GM23248 (cell line): ENCODE results near the gene CKS1B. TPM values are rescaled to one million over a fixed set of nuclear protein-coding genes. Genes with fewer than 3 reads are reported as not detected.

Experiments used
- DNase-seq: peaks from one replicate; pipeline ENCODE4 v3.0.0-alpha.2; 2015
- H2AFZ ChIP-seq: fragments of 200-600 bp; sonication (generic); 2 replicates; pipeline ENCODE4 v1.6.1; 2016; ENCODE audit warnings: antibody characterized with exemption
- H3F3A ChIP-seq: fragments of 200-600 bp; sonication (generic); 2 replicates; pipeline ENCODE4 v1.6.1; 2016; ENCODE audit warnings: mild to moderate bottlenecking, antibody characterized with exemption, mixed run types; ENCODE audit not compliant: insufficient read depth
- H3K27ac ChIP-seq: fragments of 200-600 bp; sonication (generic); 2 replicates; pipeline ENCODE4 v1.5.1; 2016; ENCODE audit warnings: mild to moderate bottlenecking
- H3K27me3 ChIP-seq: fragments of 200-600 bp; sonication (generic); replicated peaks from 2 replicates; pipeline ENCODE4 v1.6.1; 2016; ENCODE audit warnings: mild to moderate bottlenecking; ENCODE audit not compliant: insufficient read depth
- H3K36me3 ChIP-seq: fragments of 200-600 bp; sonication (generic); 2 replicates; pipeline ENCODE4 v1.6.1; 2016; ENCODE audit warnings: low read depth, mild to moderate bottlenecking
- H3K4me1 ChIP-seq: fragments of 200-600 bp; sonication (generic); 2 replicates; pipeline ENCODE4 v1.6.1; 2016; ENCODE audit warnings: mild to moderate bottlenecking; ENCODE audit not compliant: insufficient read depth
- H3K4me2 ChIP-seq: fragments of 200-600 bp; sonication (generic); one replicate; pipeline ENCODE4 v1.6.1; 2016; ENCODE audit warnings: mild to moderate bottlenecking; ENCODE audit not compliant: unreplicated experiment
- H3K4me3 ChIP-seq: fragments of 200-600 bp; sonication (generic); 2 replicates; pipeline ENCODE4 v1.5.1; 2016; ENCODE audit warnings: mild to moderate bottlenecking
- H3K79me2 ChIP-seq: fragments of 200-600 bp; sonication (generic); 2 replicates; pipeline ENCODE4 v1.6.1; 2016; ENCODE audit warnings: mild to moderate bottlenecking; ENCODE audit not compliant: insufficient read depth
- H3K9ac ChIP-seq: fragments of 200-600 bp; sonication (generic); 2 replicates; pipeline ENCODE4 v1.6.1; 2016; ENCODE audit warnings: mild to moderate bottlenecking
- H3K9me2 ChIP-seq: fragments of 200-600 bp; sonication (generic); 2 replicates; pipeline ENCODE4 v1.6.1; 2016; ENCODE audit warnings: mixed run types, mild to moderate bottlenecking, moderate library complexity; ENCODE audit not compliant: insufficient read depth
- H3K9me3 ChIP-seq: fragments of 200-600 bp; sonication (generic); one replicate; pipeline ENCODE4 v1.6.1; 2017; ENCODE audit warnings: low read depth
- H4K20me1 ChIP-seq: fragments of 200-600 bp; sonication (generic); 2 replicates; pipeline ENCODE4 v1.6.0; 2016; ENCODE audit not compliant: insufficient read depth
- EZH2 ChIP-seq: fragments of 200-600 bp; sonication (generic); IDR thresholded peaks from 2 replicates; pipeline ENCODE4 v1.6.1; 2018; ENCODE audit warnings: antibody characterized with exemption, mild to moderate bottlenecking; ENCODE audit not compliant: insufficient read depth, poor library complexity, severe bottlenecking
- EZH2phosphoT487 ChIP-seq: fragments of 200-600 bp; sonication (generic); IDR thresholded peaks from 2 replicates; pipeline ENCODE4 v1.6.1; 2018; ENCODE audit warnings: antibody characterized with exemption, moderate library complexity, mild to moderate bottlenecking, low read depth; ENCODE audit not compliant: insufficient read depth
- WGBS, 2 experiments: methylation state at CpG; one replicate each; pipeline ENCODE4 v1.1.6; 2015 to 2017; ENCODE audit warnings: low lambda C conversion rate in 2 of 2, low coverage in 1 of 2; ENCODE audit errors: missing lambda C conversion rate in 2 of 2; 5-methylcytosine and 5-hydroxymethylcytosine counted together
- in situ Hi-C: fragments of 300-500 bp; cut with MboI; formaldehyde crosslinking; loops from 2 replicates; pipeline ENCODE4 v1.15.0; 2020
- polyA plus RNA-seq: library from polyadenylated mRNA; unstranded; fragments of >200 nt; fragmentation: Nextera tagmentation; extraction: Ambion mirVana; gene quantifications from 2 replicates; pipeline ENCODE4 v1.2.1, GENCODE V29; 2016
- total RNA-seq: library from RNA; depleted of rRNA; stranded (reverse); fragments of >200 nt; shearing (Covaris generic); gene quantifications from 2 replicates; pipeline ENCODE4 v1.2.3, GENCODE V29; 2014

Gene CKS1B
- total and polyA plus RNA-seq, 2 experiments from 2014 or later: 45.6 to 119 TPM

- no peaks in the 10 kb centered on the region for H3K27me3 ChIP-seq
- peak; percentile 35 for DNase-seq
- H3K79me2 ChIP-seq: peaks cover 57% of the 10 kb centered on the region
- peak overlapping the region; percentile 82 for H3K4me3 ChIP-seq
- H2AFZ ChIP-seq: no peak overlapping the region
- H3K9me2 ChIP-seq: no peaks in the 10 kb centered on the region
- in situ Hi-C loops: no loop called here
- H4K20me1 ChIP-seq: no peaks in the 10 kb centered on the region
- peaks cover 46% of the 10 kb centered on the region for H3F3A ChIP-seq
- no peaks in the 10 kb centered on the region for H3K9me3 ChIP-seq
- H3K36me3 ChIP-seq: peaks cover 24% of the 10 kb centered on the region
- H3K9ac ChIP-seq: peak overlapping the region; percentile 98
- H3K27ac ChIP-seq: peak overlapping the region; percentile 99
- TF ChIP-seq EZH2phosphoT487 (no peak), EZH2 (no peak)
- peak overlapping the region; percentile 96 for H3K4me2 ChIP-seq
- WGBS, 2 experiments: 4 to 6% methylated on average over 5 to 17 of the region's 22 CpGs
- H3K4me1 ChIP-seq: peaks cover 30% of the 10 kb centered on the region
Measured at GRCh38 chr1:154969860-154970452, 4.5 kb upstream of the CKS1B start.

GRCh38 chr1:154970631-154971340, 3.7 kb upstream of the CKS1B start, which contains the start of gene SHC1:
SHC1 (minus strand) TSS chr1:154970747; CDS start chr1:154970526, 221 bp downstream.
- Histone ChIP-seq H3K4me2 (peak within 1 kb of the TSS; percentile 96), H3K9ac (peak within 1 kb of the TSS; percentile 98), H3K4me3 (peak within 1 kb of the TSS; percentile 82), H3F3A (peaks cover 53% of the 10 kb centered on the region), H2AFZ (0 out of 2 replicates have a peak within 1 kb of the TSS, but pooled peaks have one; percentile 39), H3K36me3 (peaks cover 16% of the 10 kb centered on the region; the same call in 1 of the 2 replicates), H3K79me2 (peaks cover 53% of the 10 kb centered on the region), H3K9me2 (no peaks in the 10 kb centered on the region), H3K27ac (peak within 1 kb of the TSS; percentile 99), H3K9me3 (no peaks in the 10 kb centered on the region), H3K4me1 (peaks cover 30% of the 10 kb centered on the region), H3K27me3 (no peaks in the 10 kb centered on the region), H4K20me1 (no peaks in the 10 kb centered on the region)
- WGBS, 2 experiments: 0 to 2% methylated on average over 7 to 15 of the region's 15 CpGs
- peak; percentile 96 for DNase-seq
- TF ChIP-seq EZH2 (no peak), EZH2phosphoT487 (no peak)
- in situ Hi-C loops: no loop called here

GRCh38 chr1:154971341-154971998, 3.0 kb upstream of the CKS1B start:
- no peaks in the 10 kb centered on the region for H3K9me3 ChIP-seq
- H3K27ac ChIP-seq: peak overlapping the region; percentile 99
- TF ChIP-seq EZH2phosphoT487: no peak
- no peak for TF ChIP-seq EZH2
- no peaks in the 10 kb centered on the region for H3K9me2 ChIP-seq
- H4K20me1 ChIP-seq: no peaks in the 10 kb centered on the region
- DNase-seq: peak; percentile 73
- H3K79me2 ChIP-seq: peaks cover 53% of the 10 kb centered on the region
- peak overlapping the region; percentile 98 for H3K9ac ChIP-seq
- peaks cover 9% of the 10 kb centered on the region; the same call in 1 of the 2 replicates for H3K36me3 ChIP-seq
- WGBS, 2 experiments: 44 to 47% methylated on average over 10 of the region's 10 CpGs
- peaks cover 53% of the 10 kb centered on the region for H3F3A ChIP-seq
- H3K4me3 ChIP-seq: peak overlapping the region; percentile 82
- peak overlapping the region; percentile 96 for H3K4me2 ChIP-seq
- H3K4me1 ChIP-seq: peaks cover 36% of the 10 kb centered on the region
- H2AFZ ChIP-seq: no peak overlapping the region
- no peaks in the 10 kb centered on the region for H3K27me3 ChIP-seq
- in situ Hi-C loops: no loop called here

- peaks cover 52% of the 10 kb centered on the region for H3F3A ChIP-seq
- peaks cover 41% of the 10 kb centered on the region for H3K4me1 ChIP-seq
- H3K9me2 ChIP-seq: no peaks in the 10 kb centered on the region
- in situ Hi-C loops: no loop called here
- H3K9ac ChIP-seq: peak overlapping the region; percentile 98
- no peak overlapping the region for H2AFZ ChIP-seq
- peaks cover 53% of the 10 kb centered on the region for H3K79me2 ChIP-seq
- no peaks in the 10 kb centered on the region for H4K20me1 ChIP-seq
- TF ChIP-seq EZH2: no peak
- TF ChIP-seq EZH2phosphoT487: no peak
- 57 to 65% methylated on average over 3 of the region's 3 CpGs for WGBS, 2 experiments
- no peaks in the 10 kb centered on the region for H3K9me3 ChIP-seq
- H3K36me3 ChIP-seq: peaks cover 5% of the 10 kb centered on the region; the same call in 1 of the 2 replicates
- no peaks in the 10 kb centered on the region for H3K27me3 ChIP-seq
- DNase-seq: no peak
- H3K4me2 ChIP-seq: peak overlapping the region; percentile 96
- H3K4me3 ChIP-seq: peak overlapping the region; percentile 82
- H3K27ac ChIP-seq: peak overlapping the region; percentile 99
Measured at GRCh38 chr1:154972213-154972516, 2.3 kb upstream of the CKS1B start.
